ENCODE data around the gene IMPACT. TPM values are rescaled to one million over a fixed set of nuclear protein-coding genes. Genes with fewer than 3 reads are reported as not detected.

Gene IMPACT
- total RNA-seq, 1 experiment from 2014 or later, result 29.0 TPM

GRCh38 chr18:24443870-24444269 is 17.4 kb downstream of the IMPACT start:
- Histone ChIP-seq H3F3A (ENCODE audit: insufficient read depth, low read depth) (no peaks in the 10 kb centered on the region), H2AFZ (no peak overlapping the region), H3K79me2 (ENCODE audit: low read depth) (no peaks in the 10 kb centered on the region), H3K36me3 (ENCODE audit: low read depth) (peaks cover 11% of the 10 kb centered on the region; the same call in 1 of the 2 replicates), H3K4me1 (replicated peaks; ENCODE audit: insufficient read depth) (no peaks in the 10 kb centered on the region), H3K4me2 (no peak overlapping the region), H4K20me1 (ENCODE audit: insufficient read depth) (no peaks in the 10 kb centered on the region), H3K27ac (no peak overlapping the region), H3K9me3 (ENCODE audit: insufficient read depth, low read depth) (no peaks in the 10 kb centered on the region), H3K4me3 (no peak overlapping the region), H3K9me2 (ENCODE audit: insufficient read depth) (no peaks in the 10 kb centered on the region), H3K27me3 (ENCODE audit: insufficient read depth, low read depth) (no peaks in the 10 kb centered on the region)
- DNase-seq, result no peak
- TF ChIP-seq CTCF (conservative IDR thresholded peaks at IDR 0.05) (no peak), EZH2 (IDR thresholded peaks at IDR 0.05; ENCODE audit: low read depth) (no peak)
- ChIA-PET POLR2A (ENCODE audit: unreplicated experiment) (no interaction called here), CTCF (no interaction called here)
- intact Hi-C loops (cut with micrococcal nuclease; ENCODE audit: unreplicated experiment), result no loop called here
- no TSS peak for BruUV-seq (replicated peaks)

GRCh38 chr18:24446453-24446852 is 20.0 kb downstream of the IMPACT start:
- CTCF ChIA-PET, result no interaction called here
- intact Hi-C loops (cut with micrococcal nuclease; ENCODE audit: unreplicated experiment), result no loop called here
- H3K9me2 ChIP-seq (ENCODE audit: insufficient read depth), result no peaks in the 10 kb centered on the region
- no peak for TF ChIP-seq CTCF (conservative IDR thresholded peaks at IDR 0.05)
- TF ChIP-seq EZH2 (IDR thresholded peaks at IDR 0.05; ENCODE audit: low read depth), result no peak
- POLR2A ChIA-PET (ENCODE audit: unreplicated experiment), result no interaction called here
- no peak overlapping the region for H3K4me2 ChIP-seq
- no peaks in the 10 kb centered on the region for H3F3A ChIP-seq (ENCODE audit: insufficient read depth, low read depth)
- H3K27me3 ChIP-seq (ENCODE audit: insufficient read depth, low read depth), result no peaks in the 10 kb centered on the region
- H3K79me2 ChIP-seq (ENCODE audit: low read depth), result no peaks in the 10 kb centered on the region
- no peak for DNase-seq
- H3K4me1 ChIP-seq (replicated peaks; ENCODE audit: insufficient read depth), result no peaks in the 10 kb centered on the region
- H2AFZ ChIP-seq, result no peak overlapping the region
- H3K9me3 ChIP-seq (ENCODE audit: insufficient read depth, low read depth), result no peaks in the 10 kb centered on the region
- no peaks in the 10 kb centered on the region for H4K20me1 ChIP-seq (ENCODE audit: insufficient read depth)
- no TSS peak for BruUV-seq (replicated peaks)
- no peak overlapping the region for H3K4me3 ChIP-seq
- peaks cover 7% of the 10 kb centered on the region; the same call in 1 of the 2 replicates for H3K36me3 ChIP-seq (ENCODE audit: low read depth)
- no peak overlapping the region for H3K27ac ChIP-seq

GRCh38 chr18:24446953-24447538 is 20.6 kb downstream of the IMPACT start:
- Histone ChIP-seq H3K27me3 (ENCODE audit: insufficient read depth, low read depth) (no peaks in the 10 kb centered on the region), H3K4me2 (no peak overlapping the region), H4K20me1 (ENCODE audit: insufficient read depth) (no peaks in the 10 kb centered on the region), H3K9me3 (ENCODE audit: insufficient read depth, low read depth) (no peaks in the 10 kb centered on the region), H3K36me3 (ENCODE audit: low read depth) (peaks cover 7% of the 10 kb centered on the region; the same call in 1 of the 2 replicates), H2AFZ (no peak overlapping the region), H3K4me1 (replicated peaks; ENCODE audit: insufficient read depth) (no peaks in the 10 kb centered on the region), H3K27ac (no peak overlapping the region), H3K9me2 (ENCODE audit: insufficient read depth) (no peaks in the 10 kb centered on the region), H3K79me2 (ENCODE audit: low read depth) (no peaks in the 10 kb centered on the region), H3K4me3 (no peak overlapping the region), H3F3A (ENCODE audit: insufficient read depth, low read depth) (no peaks in the 10 kb centered on the region)
- ChIA-PET CTCF (interaction anchor here (0.6 kb wide), 1 partner anchor 14 kb away, joined by 3 read pairs; no protein-coding TSS in a partner anchor), POLR2A (ENCODE audit: unreplicated experiment) (no interaction called here)
- no peak for DNase-seq
- no TSS peak for BruUV-seq (replicated peaks)
- no peak for TF ChIP-seq EZH2 (IDR thresholded peaks at IDR 0.05; ENCODE audit: low read depth)
- peak; percentile 36; the same call in 1 of the 2 replicates for TF ChIP-seq CTCF (conservative IDR thresholded peaks at IDR 0.05)
- intact Hi-C loops (cut with micrococcal nuclease; ENCODE audit: unreplicated experiment), result no loop called here
